ENCODE data around the gene ABCA5. TPM values are rescaled to one million over a fixed set of nuclear protein-coding genes. Genes with fewer than 3 reads are reported as not detected.

Gene ABCA5
- total and polyA plus RNA-seq, 9 of the 15 experiments (the other 6 are each of a cell fraction or from before 2014, with no cell fraction given) = 0.74 to 2.3 (median 1.4) TPM

- no peaks in the 10 kb centered on the region for H4K20me1 ChIP-seq (replicated peaks; ENCODE audit: control insufficient read depth, insufficient read depth, low read length)
- intact Hi-C loops (cut with micrococcal nuclease) = loop anchor here (1.0 kb wide), 1 partner anchor 472 kb away; no protein-coding TSS in a partner anchor
- H3K9me3 ChIP-seq (replicated peaks; ENCODE audit: control insufficient read depth, insufficient read depth, low read depth, low read length) = no peaks in the 10 kb centered on the region
- H3K4me2 ChIP-seq (ENCODE audit: insufficient read depth, low read length) = no peak overlapping the region
- no peak overlapping the region for H3K9ac ChIP-seq (ENCODE audit: insufficient read depth in 1 of 2, low read depth in 2 of 2, low read length in 2 of 2)
- no peak for TF ChIP-seq ZNF431 (CRISPR knock-in tag; IDR thresholded peaks at IDR 0.05)
- TF ChIP-seq ZNF408 (CRISPR knock-in tag; IDR thresholded peaks at IDR 0.05; ENCODE audit: low read depth) = no peak
- TF ChIP-seq ZBTB49 (CRISPR knock-in tag; IDR thresholded peaks at IDR 0.05; ENCODE audit: borderline replicate concordance) = no peak
- WGBS (ENCODE audit: insufficient coverage, low coverage, missing lambda C conversion rate) = 7% methylated on average over 1 of the region's 1 CpG
- no peaks in the 10 kb centered on the region for H3K36me3 ChIP-seq (ENCODE audit: control insufficient read depth, insufficient read depth, low read length)
- no TSS peak for BruUV-seq (replicated peaks)
- no peak overlapping the region for H3K27ac ChIP-seq (ENCODE audit: extremely low read depth, low read depth, low read length)
- ChIA-PET CTCF (ENCODE audit: low intra/inter-chr PET ratio) (interaction anchor here (0.6 to 2.2 kb wide), 8 partner anchors 10 to 1183 kb away, joined by 3 to 17 read pairs (median 4); no protein-coding TSS in a partner anchor), POLR2A (no interaction called here)
- no peaks in the 10 kb centered on the region for H3K27me3 ChIP-seq (ENCODE audit: control insufficient read depth in 2 of 2, insufficient read depth in 2 of 2, low read length in 2 of 2)
- ATAC-seq (no peak), FAIRE-seq (no peak), DNase-seq (ENCODE audit: extremely low read depth in 1 of 4, low spot score in 3 of 4) (no peak)
- H3K4me3 ChIP-seq = no peak overlapping the region
- no peaks in the 10 kb centered on the region; a peak in 1 of 5 replicates for H3K4me1 ChIP-seq (replicated peaks in 1 of 2; ENCODE audit: control insufficient read depth in 2 of 2, insufficient read depth in 2 of 2, low read length in 2 of 2)
- in situ Hi-C loops (cut with MboI) = loop anchor here (25.0 kb wide), 1 partner anchor 284 kb away; the partner anchor contains the start of gene ABCA8
- no peaks in the 10 kb centered on the region for H3K79me2 ChIP-seq (ENCODE audit: control insufficient read depth, insufficient read depth, low read length)
- H2AFZ ChIP-seq (ENCODE audit: low read depth, low read length) = peak overlapping the region; percentile 49; the same call in 1 of the 2 replicates
- no peaks in the 10 kb centered on the region for H3K9me1 ChIP-seq (ENCODE audit: control insufficient read depth, insufficient read depth, low read length)
Observed at GRCh38 chr17:69246202-69246601, 80.7 kb downstream of the ABCA5 start.
